ENCODE measurements around the gene PAX3. TPM values are rescaled to one million over a fixed set of nuclear protein-coding genes. Genes with fewer than 3 reads are reported as not detected.

The PAX3 gene
- total RNA-seq, 2 experiments from 2014 or later, result not detected

DNA sequence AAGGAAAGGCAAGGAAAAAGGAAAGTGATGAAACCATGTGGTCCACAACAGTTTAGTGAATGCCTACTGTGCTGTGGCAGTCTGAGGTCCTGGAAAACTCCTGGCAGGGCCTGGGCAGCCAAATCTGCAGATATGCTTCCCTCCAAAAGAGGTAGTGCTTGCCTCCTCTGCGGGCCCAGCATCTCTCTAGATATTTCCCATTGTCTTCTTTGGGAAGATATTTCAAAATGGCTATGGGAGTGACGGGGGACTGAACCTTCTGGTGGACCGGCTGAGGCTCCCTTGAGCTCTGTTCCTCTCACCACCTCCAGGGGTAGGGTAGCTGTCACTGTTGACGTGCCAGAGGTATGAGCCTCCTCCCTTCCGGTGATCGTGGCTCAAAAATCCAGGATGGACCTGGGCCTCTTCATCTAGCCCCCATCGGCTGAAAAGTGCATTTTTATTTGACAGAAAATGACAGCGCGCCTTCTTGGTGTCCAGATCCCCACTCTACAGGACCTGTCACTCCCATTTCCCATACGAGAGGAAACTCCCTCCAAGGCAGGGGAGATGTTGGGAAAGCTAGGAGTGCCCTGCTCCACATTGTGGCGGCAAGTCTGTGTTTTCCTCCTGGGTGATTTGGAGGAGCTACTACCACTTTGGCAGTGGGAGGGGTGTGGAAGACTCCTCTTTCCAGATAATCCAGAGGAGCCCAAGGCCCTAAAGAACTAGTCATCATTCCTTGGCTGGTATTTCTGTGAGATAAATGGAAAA is 9.4 kb upstream of the PAX3 start:
- CTCF ChIA-PET, result interaction anchor here (2.0 kb wide), 1 partner anchor 10 kb away, joined by 6 read pairs; no protein-coding TSS in a partner anchor

DNA sequence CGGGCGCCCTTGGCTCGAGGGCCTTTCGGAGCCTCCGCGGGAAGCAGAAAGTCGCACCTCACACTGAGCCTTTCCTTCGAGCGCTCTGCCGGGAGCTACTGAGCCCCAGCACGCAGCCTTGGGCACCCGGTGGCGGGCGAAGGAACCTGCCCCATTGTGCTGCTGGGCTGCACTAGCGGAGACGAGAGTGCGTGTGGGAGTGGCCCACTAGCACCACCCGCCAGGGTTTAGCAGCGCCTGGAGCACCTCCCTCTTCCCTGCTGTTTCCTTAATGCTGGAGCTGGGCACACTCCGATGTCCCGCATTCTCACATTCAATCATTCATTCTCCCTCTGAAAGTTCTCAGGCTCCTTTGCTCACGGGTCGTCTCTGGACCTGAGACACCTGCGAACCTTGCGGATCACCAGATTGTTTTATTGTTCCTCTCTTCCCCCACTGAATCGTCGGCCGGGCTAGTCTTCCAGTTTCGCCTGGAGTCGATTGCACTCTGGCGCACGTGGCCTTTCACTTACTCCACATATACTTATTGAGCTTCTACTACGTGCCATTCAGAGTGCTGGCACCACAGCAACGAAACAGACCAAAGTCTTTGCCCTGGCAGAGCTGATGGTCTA is 8.5 kb upstream of the PAX3 start:
- Mint-ChIP-seq H3K36me3 (ENCODE audit: low read depth) (peaks cover 19% of the 10 kb centered on the region), H3K4me3 (peak overlapping the region; percentile 30)
- CTCF ChIA-PET, result interaction anchor here (2.0 kb wide), 1 partner anchor 11 kb away, joined by 6 read pairs; no protein-coding TSS in a partner anchor

More for the DNA sequence above, 9.4 kb upstream of the PAX3 start:
- H3K4me1 Mint-ChIP-seq (ENCODE audit: low read depth), result peaks cover 19% of the 10 kb centered on the region
- no peak for ATAC-seq
- H3K27me3 Mint-ChIP-seq (ENCODE audit: low read depth), result peaks cover 93% of the 10 kb centered on the region
- H3K4me3 Mint-ChIP-seq, result no peak overlapping the region
- H3K9me3 Mint-ChIP-seq (ENCODE audit: insufficient read depth), result peaks cover 5% of the 10 kb centered on the region
- no peak for DNase-seq
- no peak overlapping the region for H3K27ac Mint-ChIP-seq
- POLR2A ChIA-PET, result no interaction called here
- H3K36me3 Mint-ChIP-seq (ENCODE audit: low read depth), result peaks cover 17% of the 10 kb centered on the region

DNA sequence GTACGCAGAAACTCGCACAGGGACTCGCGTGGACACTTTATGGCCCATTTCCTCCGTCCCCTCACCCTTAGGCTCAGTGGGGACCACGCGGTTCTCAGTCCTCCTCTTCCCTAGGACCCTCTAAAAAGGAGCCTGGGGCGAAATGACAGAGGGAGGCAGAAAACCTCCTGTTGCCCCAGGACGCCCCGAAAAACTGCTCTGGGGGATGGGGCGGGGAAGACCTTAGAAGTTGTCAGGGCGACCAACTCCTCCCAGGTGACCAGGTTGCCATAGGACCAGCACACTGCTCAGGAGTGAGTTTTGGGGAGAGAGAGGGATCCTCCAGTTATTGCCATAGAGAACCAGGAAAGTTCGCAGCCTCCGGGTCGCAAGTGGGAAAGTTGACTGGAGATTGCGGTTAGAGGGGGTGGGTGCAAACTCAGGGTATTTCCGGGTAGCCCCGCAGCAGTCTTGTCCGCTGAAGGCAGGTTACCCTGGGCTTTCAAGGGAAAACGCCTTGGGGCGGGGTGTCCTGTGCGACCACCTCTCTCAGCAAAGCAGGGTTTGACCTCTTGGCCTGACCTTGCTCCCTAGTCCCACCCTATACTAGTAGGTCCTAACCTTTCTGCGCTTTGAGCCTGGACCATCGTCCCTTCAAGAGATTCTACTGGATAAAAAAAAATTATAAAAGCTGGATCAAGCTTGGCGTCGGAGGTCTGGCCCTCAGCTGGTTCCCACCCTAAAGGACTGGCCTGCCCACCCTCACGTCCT is 7.8 kb upstream of the PAX3 start:
- Mint-ChIP-seq H3K36me3 (ENCODE audit: low read depth) (peaks cover 17% of the 10 kb centered on the region), H3K27me3 (ENCODE audit: low read depth) (peaks cover 95% of the 10 kb centered on the region), H3K9me3 (ENCODE audit: insufficient read depth) (peaks cover 16% of the 10 kb centered on the region), H3K4me1 (ENCODE audit: low read depth) (peaks cover 25% of the 10 kb centered on the region), H3K4me3 (peak overlapping the region; percentile 71), H3K27ac (no peak overlapping the region)
- no peak for DNase-seq
- POLR2A ChIA-PET, result no interaction called here
- CTCF ChIA-PET, result interaction anchor here (2.0 kb wide), 1 partner anchor 12 kb away, joined by 6 read pairs; no protein-coding TSS in a partner anchor
- no peak for ATAC-seq

More for the DNA sequence above, 8.5 kb upstream of the PAX3 start:
- H3K4me1 Mint-ChIP-seq (ENCODE audit: low read depth), result peaks cover 24% of the 10 kb centered on the region
- DNase-seq, result no peak
- ATAC-seq, result no peak
- H3K9me3 Mint-ChIP-seq (ENCODE audit: insufficient read depth), result peaks cover 14% of the 10 kb centered on the region
- POLR2A ChIA-PET, result no interaction called here
- H3K27ac Mint-ChIP-seq, result no peak overlapping the region
- H3K27me3 Mint-ChIP-seq (ENCODE audit: low read depth), result peaks cover 93% of the 10 kb centered on the region

DNA sequence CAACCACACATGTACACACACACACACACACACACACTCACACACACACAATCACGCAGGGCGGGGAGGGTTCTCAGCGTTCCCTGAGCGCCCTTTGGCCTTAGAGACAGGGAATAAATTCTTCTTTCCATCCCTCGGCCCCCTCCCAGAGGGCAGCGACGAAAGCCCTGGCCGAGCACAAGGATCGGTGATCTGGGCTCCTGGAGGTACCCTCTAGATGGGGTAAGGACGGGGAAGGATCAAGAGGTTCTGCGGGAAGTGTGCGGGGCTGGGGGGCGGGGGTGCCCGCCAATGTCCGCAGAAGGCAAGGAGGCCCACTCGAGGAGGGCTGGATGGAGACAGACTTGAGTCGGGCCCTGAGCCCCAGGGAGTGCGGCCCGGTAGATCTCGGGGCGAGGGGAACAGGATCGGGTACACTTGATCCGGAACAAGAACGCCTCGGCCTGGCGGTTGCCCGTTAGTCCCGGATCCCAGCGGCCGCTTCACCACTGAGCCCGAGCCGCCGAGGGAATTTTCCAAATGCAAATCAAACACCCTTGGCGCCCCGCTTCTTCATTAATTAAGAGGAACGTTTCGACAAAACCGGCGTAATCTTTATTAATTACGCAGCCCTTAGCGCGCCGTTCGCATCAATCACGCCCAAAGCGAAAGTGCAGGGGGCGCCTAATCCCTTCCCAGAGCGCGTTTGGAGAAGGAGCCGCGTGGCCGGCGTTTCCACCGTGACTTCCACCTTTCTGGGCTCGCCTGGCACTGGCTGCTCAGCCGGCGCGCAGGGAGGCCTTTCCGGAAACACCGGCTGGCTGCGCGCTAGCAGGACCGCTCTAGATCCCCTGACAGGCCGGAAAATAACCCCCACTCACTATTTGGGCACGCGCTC is 7.0 kb upstream of the PAX3 start:
- ATAC-seq, result no peak
- H3K36me3 Mint-ChIP-seq (ENCODE audit: low read depth), result peaks cover 19% of the 10 kb centered on the region
- peaks cover 92% of the 10 kb centered on the region for H3K27me3 Mint-ChIP-seq (ENCODE audit: low read depth)
- CTCF ChIA-PET, result no interaction called here
- no peak for DNase-seq
- peak overlapping the region; percentile 71 for H3K4me3 Mint-ChIP-seq
- POLR2A ChIA-PET, result no interaction called here
- peaks cover 16% of the 10 kb centered on the region for H3K9me3 Mint-ChIP-seq (ENCODE audit: insufficient read depth)
- H3K27ac Mint-ChIP-seq, result peak overlapping the region; percentile 30
- H3K4me1 Mint-ChIP-seq (ENCODE audit: low read depth), result peaks cover 25% of the 10 kb centered on the region

DNA sequence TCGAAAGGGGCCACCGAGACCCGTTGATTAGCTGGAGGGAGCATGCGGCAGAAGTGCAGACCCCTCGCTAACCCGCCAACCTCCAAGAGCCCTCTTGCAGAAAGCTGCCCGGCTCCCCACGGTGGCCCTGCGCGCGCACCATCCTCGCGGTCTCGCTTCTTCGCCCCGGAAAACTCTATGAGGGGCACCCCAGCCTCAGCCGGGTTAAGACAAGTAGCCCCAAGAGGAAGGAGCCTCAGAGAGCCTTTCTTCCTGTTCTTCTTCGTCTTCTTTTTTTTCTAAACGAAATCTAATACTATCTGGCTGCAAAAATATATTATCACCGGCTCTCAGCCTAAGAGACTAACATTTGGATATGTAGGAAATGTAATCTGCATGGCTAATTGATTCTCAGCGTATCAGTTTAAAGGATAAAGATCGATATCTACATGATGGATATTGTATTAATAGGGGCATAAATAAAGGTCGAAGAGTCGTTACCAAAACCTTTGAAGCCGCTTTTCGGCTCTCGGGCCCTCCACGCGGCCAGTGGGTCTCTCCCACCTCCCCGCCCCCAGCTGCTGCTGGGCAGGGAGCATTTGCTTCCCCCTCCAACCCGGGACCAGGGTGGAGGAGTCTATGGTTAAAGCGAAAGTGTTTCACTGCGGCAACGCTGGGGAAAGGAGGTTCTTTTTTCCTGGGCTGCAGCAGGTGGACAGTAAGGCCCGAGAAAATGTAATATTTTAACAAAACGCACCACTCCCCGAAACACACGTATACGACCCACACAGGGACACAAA is 6.1 kb upstream of the PAX3 start:
- DNase-seq (no peak), ATAC-seq (no peak)
- ChIA-PET POLR2A (no interaction called here), CTCF (no interaction called here)
- Mint-ChIP-seq H3K4me3 (peak overlapping the region; percentile 71), H3K9me3 (ENCODE audit: insufficient read depth) (peaks cover 16% of the 10 kb centered on the region), H3K27me3 (ENCODE audit: low read depth) (peaks cover 92% of the 10 kb centered on the region), H3K4me1 (ENCODE audit: low read depth) (peaks cover 25% of the 10 kb centered on the region), H3K27ac (peak overlapping the region; percentile 30), H3K36me3 (ENCODE audit: low read depth) (peaks cover 17% of the 10 kb centered on the region)

DNA sequence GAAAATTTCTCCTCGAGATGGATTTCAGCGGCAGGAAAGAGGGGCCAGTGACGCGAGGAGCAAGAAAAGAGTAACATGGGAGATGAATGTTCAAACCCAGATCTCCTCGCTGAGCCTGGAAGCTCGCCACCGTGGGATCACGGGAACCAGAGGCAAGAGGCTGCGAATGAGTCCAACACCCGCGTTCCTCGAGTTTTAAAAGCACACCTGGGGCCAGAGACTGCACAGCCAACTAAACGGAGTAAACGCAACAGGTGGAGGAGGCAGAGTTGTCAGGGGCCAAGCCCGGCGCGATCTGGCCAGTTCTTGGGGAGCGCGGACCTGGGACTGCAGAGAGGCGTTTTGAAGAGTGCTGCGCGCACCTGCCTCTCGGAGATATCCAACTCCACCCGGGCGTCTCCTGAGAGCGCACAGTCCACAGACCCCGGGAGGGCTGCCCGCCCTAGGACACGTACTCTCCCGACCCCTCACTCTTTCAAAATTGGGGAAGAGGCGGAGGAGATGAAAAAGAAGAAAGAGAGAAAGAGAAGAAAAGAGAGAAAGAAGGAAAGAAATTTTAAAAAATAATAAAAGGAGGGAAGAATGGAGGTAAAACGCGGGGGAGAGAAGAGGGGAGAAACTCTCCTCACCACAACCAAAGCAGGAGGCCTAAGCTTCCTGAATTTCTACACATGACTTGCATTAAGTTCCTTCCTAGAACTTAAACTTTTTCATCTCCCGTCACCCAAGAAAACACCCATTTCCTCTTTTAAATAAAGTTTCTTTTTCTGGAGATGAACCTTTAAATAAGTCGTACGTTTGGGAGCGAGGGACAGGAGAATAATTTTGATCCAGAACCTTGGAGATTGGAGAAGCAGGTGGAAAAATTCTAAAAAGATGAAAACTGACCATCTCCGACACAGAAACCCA is 5.3 kb upstream of the PAX3 start:
- Mint-ChIP-seq H3K27me3 (ENCODE audit: low read depth) (peaks cover 92% of the 10 kb centered on the region), H3K9me3 (ENCODE audit: insufficient read depth) (peaks cover 16% of the 10 kb centered on the region), H3K4me3 (peak overlapping the region; percentile 15), H3K4me1 (ENCODE audit: low read depth) (peaks cover 25% of the 10 kb centered on the region), H3K36me3 (ENCODE audit: low read depth) (peaks cover 22% of the 10 kb centered on the region), H3K27ac (no peak overlapping the region)
- ATAC-seq (no peak), DNase-seq (no peak)
- CTCF ChIA-PET, result no interaction called here
- POLR2A ChIA-PET, result no interaction called here

DNA sequence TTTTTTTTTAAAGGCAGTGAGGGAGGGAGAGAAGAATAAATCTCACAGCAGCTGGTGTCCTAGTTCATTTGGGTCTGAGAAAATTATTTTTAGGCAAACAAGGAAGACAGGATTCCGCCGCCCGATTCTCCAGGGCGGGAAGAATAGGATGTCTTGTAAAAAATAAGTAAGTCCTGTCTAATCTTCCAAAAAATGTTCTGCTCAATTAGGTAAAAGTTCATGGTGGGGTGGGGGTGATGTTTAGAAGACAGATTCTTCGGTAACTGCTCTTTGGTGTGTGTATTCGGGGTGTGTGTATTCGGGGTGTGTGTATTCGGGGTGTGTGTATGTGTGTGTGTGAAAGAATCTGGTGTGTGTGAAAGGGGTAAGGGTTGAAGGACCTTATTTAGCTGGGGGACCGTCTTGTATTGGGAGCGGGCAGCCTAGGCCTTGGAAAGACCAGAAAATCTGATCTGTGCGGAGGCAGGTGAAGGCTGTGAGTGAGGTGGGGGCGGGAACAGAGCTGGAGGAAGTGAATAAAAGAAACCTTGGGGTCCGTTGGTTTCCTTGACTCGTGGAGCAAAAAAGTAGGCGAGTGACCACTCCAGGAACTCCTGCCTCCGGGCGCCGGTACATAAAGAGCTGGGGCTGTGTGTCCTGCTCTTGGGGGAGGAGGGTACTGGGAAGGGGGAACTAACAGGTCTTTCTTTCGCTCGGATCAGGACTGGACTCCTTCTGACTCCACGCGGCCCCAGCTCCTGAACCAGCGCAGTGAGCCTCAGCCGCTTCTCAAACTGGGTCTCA is 4.4 kb upstream of the PAX3 start:
- Mint-ChIP-seq H3K9me3 (ENCODE audit: insufficient read depth) (peaks cover 16% of the 10 kb centered on the region), H3K27ac (no peak overlapping the region), H3K4me3 (peak overlapping the region; percentile 15), H3K27me3 (ENCODE audit: low read depth) (peaks cover 87% of the 10 kb centered on the region), H3K4me1 (ENCODE audit: low read depth) (peaks cover 25% of the 10 kb centered on the region), H3K36me3 (ENCODE audit: low read depth) (peaks cover 24% of the 10 kb centered on the region)
- POLR2A ChIA-PET, result no interaction called here
- ATAC-seq, result no peak
- DNase-seq, result no peak
- CTCF ChIA-PET, result no interaction called here

DNA sequence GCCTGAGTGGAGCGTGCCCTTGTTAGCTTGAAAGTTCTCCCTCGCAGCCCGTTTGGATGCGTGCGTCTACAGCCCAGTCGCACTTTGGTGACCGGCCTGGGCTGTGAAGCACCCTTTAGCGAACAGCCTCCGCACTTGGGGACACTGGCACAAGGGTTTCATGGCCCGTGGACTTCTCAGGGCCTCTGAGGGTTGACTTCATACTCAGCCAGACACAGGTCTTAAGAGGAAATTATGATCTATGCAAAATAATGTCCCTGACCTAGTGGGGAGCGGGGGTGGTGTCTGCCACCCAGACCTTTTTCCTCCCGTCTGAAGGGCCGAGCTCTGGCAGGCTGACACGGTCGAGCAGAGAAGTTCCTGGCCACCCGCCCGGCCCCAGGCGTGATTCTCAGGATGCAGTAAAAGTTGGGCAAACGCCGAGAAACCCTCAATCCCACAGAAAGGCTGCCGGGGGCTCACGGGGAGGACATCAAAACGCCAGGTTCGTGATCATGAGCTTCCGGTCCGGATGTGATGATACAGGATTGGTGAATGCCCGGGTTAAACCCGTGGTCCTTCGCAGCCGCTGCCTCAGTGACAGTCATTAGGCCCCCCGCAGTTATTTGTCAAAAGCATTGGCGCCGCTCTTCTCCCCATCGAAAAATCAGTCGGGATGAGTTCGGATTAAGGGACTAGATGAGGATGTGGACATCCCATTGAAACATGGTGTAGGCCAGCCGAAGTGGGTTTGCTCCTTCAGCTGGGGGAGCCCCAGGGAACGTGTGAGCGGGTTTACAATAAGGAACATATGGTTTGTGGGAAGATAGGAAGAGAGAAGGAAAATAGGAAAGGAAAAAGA is 3.6 kb upstream of the PAX3 start:
- no peak for DNase-seq
- Mint-ChIP-seq H3K27ac (peak overlapping the region; percentile 56), H3K9me3 (ENCODE audit: insufficient read depth) (peaks cover 13% of the 10 kb centered on the region), H3K4me3 (peak overlapping the region; percentile 16), H3K4me1 (ENCODE audit: low read depth) (peaks cover 23% of the 10 kb centered on the region), H3K36me3 (ENCODE audit: low read depth) (peaks cover 24% of the 10 kb centered on the region), H3K27me3 (ENCODE audit: low read depth) (peaks cover 85% of the 10 kb centered on the region)
- CTCF ChIA-PET, result no interaction called here
- POLR2A ChIA-PET, result no interaction called here
- no peak for ATAC-seq

DNA sequence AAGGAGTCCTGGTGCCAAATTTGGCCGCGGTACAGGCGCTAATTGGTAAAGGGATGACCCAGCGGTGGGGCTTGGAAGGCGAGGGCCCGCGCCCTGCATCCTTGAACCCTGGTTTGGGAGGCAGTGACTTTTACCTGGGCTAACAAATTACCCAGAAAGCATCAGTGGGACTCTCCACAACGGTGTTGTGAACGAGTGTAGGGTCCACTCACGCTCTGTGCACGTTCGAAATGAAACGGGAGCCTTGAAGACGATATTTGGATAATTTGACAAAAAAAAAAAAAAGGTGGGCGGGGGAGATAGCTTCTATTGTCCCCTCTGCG is 3.0 kb upstream of the PAX3 start:
- ChIA-PET POLR2A (no interaction called here), CTCF (no interaction called here)
- Mint-ChIP-seq H3K4me3 (peak overlapping the region; percentile 8), H3K27ac (peak overlapping the region; percentile 15), H3K4me1 (ENCODE audit: low read depth) (peaks cover 27% of the 10 kb centered on the region), H3K27me3 (ENCODE audit: low read depth) (peaks cover 85% of the 10 kb centered on the region), H3K36me3 (ENCODE audit: low read depth) (peaks cover 24% of the 10 kb centered on the region), H3K9me3 (ENCODE audit: insufficient read depth) (peaks cover 11% of the 10 kb centered on the region)
- ATAC-seq (no peak), DNase-seq (no peak)
